ENCODE measurements around the gene SMC4.

- TF ChIP-seq CTCF (IDR thresholded peaks at IDR 0.05) (no peak), POLR2A (IDR thresholded peaks at IDR 0.05) (no peak)
Observed at GRCh38 chr3:160403028-160403545, 3.6 kb downstream of the SMC4 start.

Data from heart left ventricle (tissue), 13 donors.